D341Med (cell line): ENCODE data around the gene HPGD.

Source experiments
- DNase-seq: peaks from one replicate; pipeline ENCODE4 v3.0.0; 2012; ENCODE audit warnings: low spot score

The HPGD gene

DNA sequence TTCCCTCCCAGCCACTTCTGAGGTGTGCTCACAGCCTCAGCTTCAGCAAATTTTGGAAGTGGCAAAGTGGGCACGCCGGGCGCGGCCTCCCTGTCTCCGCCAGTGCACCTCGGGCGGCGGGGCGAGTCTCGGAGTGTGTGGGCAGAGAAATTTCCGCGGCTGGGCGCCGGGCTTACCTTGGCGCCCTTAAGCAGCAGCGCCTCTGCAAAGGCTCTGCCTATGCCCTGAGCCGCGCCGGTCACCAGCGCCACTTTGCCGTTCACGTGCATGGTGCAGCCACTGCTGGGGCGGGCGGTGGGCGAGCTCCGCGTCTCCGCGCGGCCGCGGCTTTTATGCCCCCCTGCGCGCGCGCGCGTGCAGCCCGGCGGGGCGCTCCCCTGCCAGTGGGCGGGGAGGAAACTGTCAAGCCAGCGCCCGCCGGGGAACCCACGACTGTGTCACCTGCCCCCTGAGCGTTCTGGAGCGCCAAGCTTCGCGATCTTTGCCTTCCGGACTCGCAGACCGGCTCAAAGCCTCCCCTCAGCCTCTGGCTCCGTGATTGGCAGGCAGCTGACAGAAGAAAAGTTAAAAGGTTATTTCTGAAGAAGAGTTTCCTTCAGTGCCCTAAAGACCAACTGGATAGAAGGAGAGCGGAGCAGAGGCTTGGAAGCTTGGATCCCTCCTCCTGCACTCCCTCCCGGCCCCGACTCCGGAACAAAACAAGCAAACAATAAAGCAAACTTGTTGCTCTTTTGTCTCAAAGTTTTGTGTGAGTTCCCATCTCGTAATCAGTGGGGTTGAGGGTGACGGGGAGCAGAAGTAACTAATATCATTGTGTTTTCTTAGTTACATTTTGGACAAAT lies at the start of gene HPGD:
TSS of gene HPGD (minus strand) at position 306 of the 842 bp plus-strand sequence. CDS start at position 269, 37 bp downstream.
- peak; percentile 61 for DNase-seq

DNA sequence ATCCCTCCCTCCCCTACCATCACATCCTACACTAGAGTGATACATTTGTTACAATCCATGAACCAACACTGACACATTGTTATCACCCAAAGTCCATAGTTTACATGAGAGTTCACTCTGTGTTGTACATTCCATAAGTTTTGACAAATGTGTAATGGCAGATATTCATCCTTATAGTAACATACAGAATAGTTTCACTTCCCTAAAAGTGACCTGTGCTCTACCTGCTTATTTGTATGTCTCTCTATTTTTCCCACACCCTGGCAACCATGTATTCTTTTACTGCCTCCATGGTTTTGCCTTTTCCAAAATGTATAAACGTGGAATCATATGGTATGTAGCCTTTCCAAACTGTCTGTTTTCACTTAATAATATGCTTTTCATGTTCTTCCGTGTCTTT lies 42.2 kb upstream of the HPGD start:
- DNase-seq: no peak

DNA sequence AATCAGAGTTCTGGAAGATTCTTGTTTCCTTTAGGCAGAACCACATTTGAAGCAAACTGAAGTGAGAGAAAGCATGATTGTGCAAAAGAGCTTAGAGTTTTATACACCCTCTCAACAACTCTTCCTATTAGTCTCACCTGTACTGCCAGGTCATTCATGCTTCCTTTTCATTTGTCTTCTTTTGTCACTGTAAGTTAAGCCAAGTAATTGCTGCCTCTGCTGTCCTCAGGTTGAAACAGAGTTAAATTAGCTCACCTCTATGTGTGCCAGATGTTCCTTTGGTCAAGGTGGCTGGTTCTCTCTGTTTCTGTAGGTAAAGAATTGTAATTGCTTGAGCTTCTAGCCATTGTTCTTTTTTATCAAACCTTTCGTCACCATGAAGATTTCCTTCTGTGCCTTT lies 41.1 kb upstream of the HPGD start:
- DNase-seq: no peak

DNA sequence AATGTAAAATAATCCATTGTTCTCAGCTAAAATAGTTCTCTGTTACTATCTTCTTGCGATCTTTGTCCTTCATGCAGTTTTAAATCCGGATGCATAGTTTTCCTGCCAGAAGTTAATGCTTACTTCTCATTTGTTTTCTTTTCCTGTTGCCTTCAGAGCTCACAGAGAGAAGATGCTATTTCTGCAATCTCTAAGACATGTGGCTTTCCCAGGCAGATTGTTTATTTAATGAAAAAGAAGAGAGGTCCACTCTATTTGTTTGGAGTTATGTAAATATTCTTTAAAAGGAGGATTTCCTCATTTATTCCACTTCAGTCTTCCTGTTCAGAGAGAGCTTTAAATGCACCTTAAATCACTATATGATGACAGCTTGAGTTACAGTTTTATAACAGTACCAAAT lies 39.3 kb upstream of the HPGD start:
- DNase-seq: no peak

GRCh38 chr4:174559894-174560293 lies 37.6 kb upstream of the HPGD start:
- no peak for DNase-seq

GRCh38 chr4:174555789-174556630 lies 33.7 kb upstream of the HPGD start:
- no peak for DNase-seq

DNA sequence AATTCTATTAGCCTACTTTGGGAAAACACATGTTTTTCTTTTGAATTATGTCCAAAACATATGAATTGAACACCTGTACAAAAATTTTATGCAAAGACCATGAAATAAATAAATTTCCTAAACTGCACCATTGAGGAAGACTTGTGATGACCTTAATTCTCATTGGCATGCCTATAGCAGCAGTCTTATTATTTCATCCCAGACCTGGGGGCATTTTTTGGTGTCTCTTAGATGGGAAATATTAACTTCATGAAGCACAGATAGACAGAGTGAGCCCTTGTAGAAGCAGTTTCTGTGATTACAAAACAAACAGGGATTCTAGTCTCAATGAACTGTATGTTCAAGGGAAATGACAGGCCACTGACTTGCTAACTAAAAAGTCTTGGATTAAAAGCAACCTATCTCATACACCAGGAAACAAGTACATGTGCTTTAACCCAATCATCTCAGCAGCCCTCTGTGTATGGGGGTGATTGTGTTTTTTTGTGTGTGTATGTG lies 32.0 kb upstream of the HPGD start:
- no peak for DNase-seq

DNA sequence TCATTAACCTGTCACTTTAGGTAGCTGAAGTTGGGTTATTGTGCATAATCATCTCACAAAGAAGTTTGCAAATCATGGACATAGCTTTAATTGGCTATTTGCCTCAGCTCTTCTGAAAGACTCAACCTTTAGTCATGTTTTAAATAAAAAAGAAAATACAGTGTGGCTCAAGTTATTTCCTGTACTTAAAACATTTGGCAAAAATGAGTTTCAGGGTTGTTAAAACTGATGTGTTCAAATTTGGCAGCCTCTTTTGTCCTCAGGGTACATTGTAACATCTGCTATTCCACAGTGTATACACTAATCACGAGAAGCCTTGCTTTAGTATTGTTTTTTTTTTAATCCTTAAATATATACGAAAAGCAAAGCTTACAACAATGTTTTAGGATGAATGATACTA lies 31.5 kb upstream of the HPGD start:
- DNase-seq: no peak

GRCh38 chr4:174553031-174553430 lies 30.7 kb upstream of the HPGD start:
- no peak for DNase-seq

DNA sequence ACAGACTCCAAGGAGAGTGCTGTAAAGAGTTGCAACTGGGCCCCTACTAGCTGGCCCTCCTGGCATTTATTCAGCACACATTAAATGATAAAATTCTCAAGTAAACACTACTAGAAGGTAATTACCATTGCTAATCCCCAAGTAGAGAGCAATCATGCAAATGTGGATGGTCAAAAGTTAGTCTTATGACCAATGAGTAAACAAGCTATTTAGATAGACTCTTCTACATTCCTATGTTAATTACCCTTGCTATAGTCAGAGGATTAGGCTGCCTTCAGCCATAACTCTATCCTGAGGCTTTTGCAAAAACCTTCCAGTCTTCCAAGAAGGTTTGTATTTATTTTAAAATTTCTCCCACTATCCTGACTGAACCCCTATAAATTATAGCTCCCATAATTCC lies 28.3 kb upstream of the HPGD start:
- no peak for DNase-seq

DNA sequence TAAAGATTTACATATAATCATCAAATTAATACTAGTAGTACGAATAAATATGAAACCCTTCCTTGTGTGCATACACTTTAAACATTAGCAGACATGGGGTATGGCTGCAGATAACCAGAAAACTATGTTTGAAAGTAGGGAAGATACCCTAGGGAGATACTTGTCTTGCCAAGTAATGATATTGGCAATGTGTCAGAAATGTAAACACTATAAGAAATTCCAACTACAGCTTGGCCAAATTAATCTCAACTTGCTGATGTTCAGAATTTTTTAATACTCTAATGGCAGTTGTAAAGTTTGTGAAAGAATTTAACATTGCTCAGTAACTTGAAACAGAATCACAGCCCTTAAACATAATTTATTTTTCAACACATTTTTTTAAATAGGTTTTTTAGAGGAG lies 27.4 kb upstream of the HPGD start:
- DNase-seq: no peak

- no peak for DNase-seq
Observed at GRCh38 chr4:174545268-174545667, 23.0 kb upstream of the HPGD start.

- no peak for DNase-seq
Observed at GRCh38 chr4:174544496-174544895, 22.2 kb upstream of the HPGD start.

- DNase-seq: no peak
Observed at GRCh38 chr4:174540175-174540574, 17.9 kb upstream of the HPGD start.

GRCh38 chr4:174539571-174539970 lies 17.3 kb upstream of the HPGD start:
- no peak for DNase-seq

- DNase-seq: no peak
Observed at GRCh38 chr4:174538876-174539250, 16.6 kb upstream of the HPGD start.

DNA sequence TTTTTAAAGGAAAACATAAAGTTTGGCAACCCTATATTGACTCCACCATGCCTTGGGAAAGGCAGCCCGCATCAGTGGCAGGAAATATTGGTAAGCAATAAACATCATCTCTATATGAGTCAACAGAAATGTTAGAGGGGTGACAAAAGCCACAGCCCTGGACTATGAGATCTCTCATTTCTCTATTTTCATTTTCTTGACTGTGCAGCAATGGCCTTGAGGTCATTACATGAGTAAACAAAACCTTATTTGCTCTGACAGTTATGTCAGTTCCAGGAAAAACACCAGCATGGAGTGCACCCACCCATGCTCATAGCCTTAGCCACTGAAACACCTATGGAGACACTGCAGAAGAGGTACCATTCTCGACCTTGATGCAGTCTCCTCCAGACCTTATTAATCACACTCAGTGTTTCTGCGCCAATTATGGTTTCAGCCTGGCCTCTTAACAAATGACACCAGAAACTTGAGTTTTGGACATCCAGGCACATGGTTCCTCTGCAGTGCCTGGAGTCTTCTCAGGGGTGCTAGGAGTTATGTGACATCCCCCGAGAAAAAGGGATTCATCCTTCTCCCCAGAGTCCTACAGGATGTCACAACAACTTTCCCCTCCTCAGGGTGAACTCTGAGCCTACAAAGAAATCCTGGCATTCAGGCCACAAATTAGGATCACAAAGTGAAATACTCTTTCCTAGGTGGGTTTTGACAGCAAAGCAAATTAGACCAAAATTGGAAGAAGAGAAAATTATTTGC lies 16.0 kb upstream of the HPGD start:
- DNase-seq: no peak

GRCh38 chr4:174537634-174538033 lies 15.3 kb upstream of the HPGD start:
- DNase-seq: no peak

GRCh38 chr4:174534461-174534860 lies 12.2 kb upstream of the HPGD start:
- DNase-seq: no peak

- no peak for DNase-seq
Observed at GRCh38 chr4:174532445-174532844, 10.2 kb upstream of the HPGD start.

DNA sequence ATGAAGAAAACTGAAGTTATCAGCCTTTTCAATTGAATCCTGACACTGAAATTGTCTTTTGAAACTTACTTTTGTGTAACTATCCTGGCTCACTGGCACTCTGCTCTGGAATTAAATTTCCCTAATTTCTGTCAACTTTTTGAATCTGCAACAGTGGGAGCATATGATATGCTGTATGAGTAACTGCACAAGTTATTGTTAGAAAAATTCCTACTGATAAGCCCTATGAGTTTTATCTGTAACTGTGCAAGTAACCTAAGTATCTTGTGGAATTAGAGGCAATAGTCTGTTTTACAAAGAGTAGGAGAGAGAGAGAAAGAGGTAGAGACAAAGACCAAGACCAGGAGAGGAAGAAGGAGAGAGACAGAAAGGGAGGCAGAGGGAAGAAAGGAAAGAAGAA lies 9.2 kb upstream of the HPGD start:
- no peak for DNase-seq

DNA sequence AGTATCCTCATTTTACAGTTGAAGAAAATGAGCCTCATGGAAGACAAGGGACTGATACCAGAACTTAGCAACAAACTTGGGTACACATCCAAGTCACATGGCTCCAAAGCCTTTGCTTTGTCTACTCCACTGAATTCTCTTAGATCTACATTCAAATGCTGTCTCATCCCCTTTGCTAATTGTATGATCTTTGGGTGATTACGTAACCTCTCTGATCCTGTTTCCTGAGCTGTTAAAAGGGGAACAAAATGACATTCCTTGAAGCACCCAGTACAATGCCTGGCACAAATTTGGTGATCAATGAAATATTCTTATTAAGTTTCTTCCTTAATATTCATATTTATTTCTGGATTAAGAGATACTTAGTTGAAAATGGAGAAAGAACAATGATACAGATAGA lies 5.9 kb upstream of the HPGD start:
- DNase-seq: no peak
